IMR-90 (cell line): ENCODE data around the gene FEM1B.

ENCODE experiments used
- CHD1 ChIP-seq: IDR thresholded peaks from 2 replicates; pipeline ENCODE4 v1.6.1; 2012; ENCODE audit warnings: low read depth, low read length, improper control_type of control experiment
- CTCF ChIP-seq: conservative IDR thresholded peaks from 2 replicates; pipeline ENCODE4 v1.5.1; 2012; ENCODE audit warnings: mild to moderate bottlenecking, low read depth, low read length, improper control_type of control experiment
- FOS ChIP-seq: fragments of 150-350 bp; IDR thresholded peaks from 2 replicates; pipeline ENCODE4 v1.6.1; 2016; ENCODE audit warnings: low read depth, low read length
- MAZ ChIP-seq: IDR thresholded peaks from 2 replicates; pipeline ENCODE4 v1.6.1; 2012; ENCODE audit warnings: low read depth, mild to moderate bottlenecking, low read length, improper control_type of control experiment, moderate library complexity, borderline replicate concordance
- MXI1 ChIP-seq: IDR thresholded peaks from 2 replicates; pipeline ENCODE4 v1.6.1; 2012; ENCODE audit warnings: low read depth, mild to moderate bottlenecking, low read length, moderate library complexity, borderline replicate concordance
- NFE2L2 ChIP-seq: fragments of 150-350 bp; IDR thresholded peaks from 2 replicates; pipeline ENCODE4 v1.6.1; 2016; ENCODE audit warnings: low read depth, mild to moderate bottlenecking, low read length
- POLR2A ChIP-seq: IDR thresholded peaks from 2 replicates; pipeline ENCODE4 v1.6.1; 2012; ENCODE audit warnings: mild to moderate bottlenecking, low read depth, low read length
- RAD21 ChIP-seq: IDR thresholded peaks from 2 replicates; pipeline ENCODE4 v1.6.1; 2012; ENCODE audit warnings: low read length, improper control_type of control experiment
- RFX5 ChIP-seq: IDR thresholded peaks from 2 replicates; pipeline ENCODE4 v1.8.0; 2012; ENCODE audit warnings: low read depth, mild to moderate bottlenecking, low read length, moderate library complexity
- SMC3 ChIP-seq: fragments of 150-350 bp; IDR thresholded peaks from 2 replicates; pipeline ENCODE4 v1.6.1; 2016; ENCODE audit warnings: low read depth, mild to moderate bottlenecking, antibody characterized with exemption, low read length, moderate library complexity
- TF ChIP-seq, protein P1 (sequence below): fragments of 150-350 bp; IDR thresholded peaks from 2 replicates; pipeline ENCODE4 v1.6.1; 2017; ENCODE audit warnings: mild to moderate bottlenecking, antibody characterized with exemption, low read length, low read depth

GRCh38 chr15:68277131-68277602 lies 378 bp upstream of the FEM1B start:
- no peak for TF ChIP-seq SMC3
- TF ChIP-seq CTCF = no peak
- TF ChIP-seq, protein P1, sequence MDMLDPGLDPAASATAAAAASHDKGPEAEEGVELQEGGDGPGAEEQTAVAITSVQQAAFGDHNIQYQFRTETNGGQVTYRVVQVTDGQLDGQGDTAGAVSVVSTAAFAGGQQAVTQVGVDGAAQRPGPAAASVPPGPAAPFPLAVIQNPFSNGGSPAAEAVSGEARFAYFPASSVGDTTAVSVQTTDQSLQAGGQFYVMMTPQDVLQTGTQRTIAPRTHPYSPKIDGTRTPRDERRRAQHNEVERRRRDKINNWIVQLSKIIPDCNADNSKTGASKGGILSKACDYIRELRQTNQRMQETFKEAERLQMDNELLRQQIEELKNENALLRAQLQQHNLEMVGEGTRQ = no peak
- no peak for TF ChIP-seq RAD21
- no peak for TF ChIP-seq POLR2A
- TF ChIP-seq CHD1 = no peak
- no peak for TF ChIP-seq MXI1
- TF ChIP-seq MAZ = no peak
- no peak for TF ChIP-seq NFE2L2
- TF ChIP-seq RFX5 = no peak
- no peak for TF ChIP-seq FOS
